MCF 10A (cell line): Measurements from ENCODE around the gene RHPN2. TPM values are rescaled to one million over a fixed set of nuclear protein-coding genes. Genes with fewer than 3 reads are reported as not detected.

Source experiments
- BruUV-seq: library from RNA; stranded (reverse); fragments of 400-500 nt; replicated peaks from 2 replicates; lab custom pipeline; 2021; lab: Mats Ljungman, UMichigan
- CTCF ChIA-PET: fragments of 300-600 bp; sonication (Branson Sonifier 250); formaldehyde crosslinking; extraction: SDS; loops from one replicate; lab custom pipeline; 2021; ENCODE audit warnings: antibody characterized with exemption, inconsistent platforms; lab: Yijun Ruan, JAX
- POLR2A ChIA-PET: fragments of 300-600, 350-650 bp; sonication (Branson Sonifier 250); formaldehyde crosslinking; extraction: SDS; loops from one replicate; lab custom pipeline; 2020; ENCODE audit warnings: antibody characterized with exemption, inconsistent platforms; lab: Yijun Ruan, JAX
- DNase-seq: peaks from one replicate; pipeline ENCODE4 v3.0.0-alpha.2; 2018; ENCODE audit not compliant: unreplicated experiment
- H3K27ac Mint-ChIP-seq: one replicate; pipeline ENCODE4 v1.8.0; 2022; ENCODE audit warnings: mild to moderate bottlenecking, low read depth, mixed read lengths; ENCODE audit not compliant: unreplicated experiment
- H3K27me3 Mint-ChIP-seq: one replicate; pipeline ENCODE4 v1.8.0; 2022; ENCODE audit warnings: mixed read lengths; ENCODE audit not compliant: insufficient read depth, unreplicated experiment
- H3K36me3 Mint-ChIP-seq: one replicate; pipeline ENCODE4 v1.8.0; 2022; ENCODE audit warnings: mild to moderate bottlenecking, moderate library complexity, mixed read lengths; ENCODE audit not compliant: insufficient read depth, unreplicated experiment
- H3K4me1 Mint-ChIP-seq: one replicate; pipeline ENCODE4 v1.8.0; 2022; ENCODE audit warnings: mixed read lengths; ENCODE audit not compliant: insufficient read depth, unreplicated experiment
- H3K4me3 Mint-ChIP-seq: one replicate; pipeline ENCODE4 v1.8.0; 2022; ENCODE audit warnings: mild to moderate bottlenecking, moderate library complexity, mixed read lengths; ENCODE audit not compliant: unreplicated experiment
- H3K9me3 Mint-ChIP-seq: one replicate; pipeline ENCODE4 v1.8.0; 2022; ENCODE audit warnings: mixed read lengths; ENCODE audit not compliant: unreplicated experiment
- intact Hi-C: fragments of 100-400 bp; cut with micrococcal nuclease; formaldehyde crosslinking; loops from 2 replicates; pipeline ENCODE4 v1.14.1; 2022
- total RNA-seq: library from RNA; stranded (reverse); gene quantifications from 2 replicates; pipeline ENCODE4 v1.2.3, GENCODE V29; 2022
- TF ChIP-seq, protein P1 (sequence below): fragments of 200-600 bp; IDR thresholded peaks from one replicate; pipeline ENCODE4 v1.8.0; 2022; ENCODE audit warnings: antibody characterized with exemption, mild to moderate bottlenecking; ENCODE audit not compliant: unreplicated experiment

Gene RHPN2
- total RNA-seq, 1 experiment from 2014 or later, result 5.5 TPM

DNA sequence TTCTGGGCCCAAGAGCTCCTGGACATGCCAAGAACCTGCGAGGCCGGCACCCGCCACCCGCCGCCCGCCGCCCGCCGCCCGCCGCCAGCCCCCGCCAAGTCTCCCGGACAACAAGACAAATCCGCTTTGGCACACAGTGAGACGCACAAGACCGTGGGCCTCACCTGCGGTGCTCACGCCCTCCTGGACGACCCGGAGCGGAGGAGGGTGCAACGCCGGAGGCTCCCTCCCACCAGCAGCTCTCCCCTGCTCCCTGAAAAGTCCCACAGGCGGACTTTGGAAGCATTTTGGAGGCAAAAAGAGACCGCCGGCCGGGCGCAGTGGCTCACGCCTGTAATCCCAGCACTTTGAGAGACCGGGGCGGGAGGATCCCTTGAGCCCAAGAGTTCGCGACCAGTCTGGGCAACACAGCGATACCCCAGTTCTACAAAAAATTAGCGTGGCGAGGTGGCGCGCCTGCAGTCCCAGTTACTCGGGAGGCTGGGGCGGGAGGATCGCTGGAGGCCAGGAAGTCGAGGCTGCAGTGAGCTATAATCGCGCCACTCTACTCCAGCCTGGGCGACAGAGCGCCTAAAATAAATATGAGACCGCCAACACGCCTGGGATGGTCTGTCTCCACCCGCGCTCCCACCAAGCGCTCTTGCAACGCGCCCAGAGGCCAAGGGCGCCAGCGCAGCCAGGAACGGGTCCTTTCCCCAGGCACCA lies 783 bp downstream of the RHPN2 start:
- TF ChIP-seq, protein P1, sequence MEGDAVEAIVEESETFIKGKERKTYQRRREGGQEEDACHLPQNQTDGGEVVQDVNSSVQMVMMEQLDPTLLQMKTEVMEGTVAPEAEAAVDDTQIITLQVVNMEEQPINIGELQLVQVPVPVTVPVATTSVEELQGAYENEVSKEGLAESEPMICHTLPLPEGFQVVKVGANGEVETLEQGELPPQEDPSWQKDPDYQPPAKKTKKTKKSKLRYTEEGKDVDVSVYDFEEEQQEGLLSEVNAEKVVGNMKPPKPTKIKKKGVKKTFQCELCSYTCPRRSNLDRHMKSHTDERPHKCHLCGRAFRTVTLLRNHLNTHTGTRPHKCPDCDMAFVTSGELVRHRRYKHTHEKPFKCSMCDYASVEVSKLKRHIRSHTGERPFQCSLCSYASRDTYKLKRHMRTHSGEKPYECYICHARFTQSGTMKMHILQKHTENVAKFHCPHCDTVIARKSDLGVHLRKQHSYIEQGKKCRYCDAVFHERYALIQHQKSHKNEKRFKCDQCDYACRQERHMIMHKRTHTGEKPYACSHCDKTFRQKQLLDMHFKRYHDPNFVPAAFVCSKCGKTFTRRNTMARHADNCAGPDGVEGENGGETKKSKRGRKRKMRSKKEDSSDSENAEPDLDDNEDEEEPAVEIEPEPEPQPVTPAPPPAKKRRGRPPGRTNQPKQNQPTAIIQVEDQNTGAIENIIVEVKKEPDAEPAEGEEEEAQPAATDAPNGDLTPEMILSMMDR, result no peak
- Mint-ChIP-seq H3K9me3 (no peaks in the 10 kb centered on the region), H3K4me3 (peak overlapping the region; percentile 70), H3K36me3 (no peaks in the 10 kb centered on the region), H3K27ac (no peak overlapping the region), H3K4me1 (no peaks in the 10 kb centered on the region), H3K27me3 (no peaks in the 10 kb centered on the region)
- peak; percentile 16 for DNase-seq
- no TSS peak for BruUV-seq
- ChIA-PET CTCF (interaction anchor here (0.6 to 1.2 kb wide), 3 partner anchors 17 to 91 kb away, joined by 3 to 5 read pairs (median 4); no protein-coding TSS in a partner anchor), POLR2A (interaction anchor here (0.7 to 3.0 kb wide), 5 partner anchors 10 to 17 kb away, joined by 3 to 10 read pairs (median 3); partner anchors contain the start of gene GPATCH1)
- intact Hi-C loops, result no loop called here

DNA sequence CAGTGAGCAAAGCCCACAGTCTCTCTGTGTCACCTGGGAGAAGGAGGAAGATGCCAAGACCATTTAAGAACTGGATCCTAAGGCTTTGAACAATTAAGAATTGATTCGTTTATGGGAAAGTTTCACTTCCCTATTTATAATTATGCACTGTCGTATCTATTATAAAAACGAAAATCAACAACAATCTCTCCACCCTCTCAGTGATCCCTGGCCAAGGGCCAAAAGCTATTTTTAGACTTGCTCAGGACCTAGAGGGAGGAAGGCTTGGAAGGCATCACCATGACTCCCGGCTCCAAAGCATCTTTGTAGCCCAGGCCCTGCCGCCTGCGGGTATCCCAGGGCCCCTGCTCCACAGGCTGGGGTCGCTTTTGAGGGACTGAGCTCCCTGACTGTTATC lies 1.3 kb downstream of the RHPN2 start:
- Mint-ChIP-seq H3K4me1 (no peaks in the 10 kb centered on the region), H3K36me3 (no peaks in the 10 kb centered on the region), H3K9me3 (no peaks in the 10 kb centered on the region), H3K4me3 (peak overlapping the region; percentile 70), H3K27ac (no peak overlapping the region), H3K27me3 (no peaks in the 10 kb centered on the region)
- ChIA-PET POLR2A (interaction anchor here (0.7 to 3.0 kb wide), 5 partner anchors 9 to 18 kb away, joined by 3 to 10 read pairs (median 3); partner anchors contain the start of gene GPATCH1), CTCF (interaction anchor here (0.6 to 1.2 kb wide), 3 partner anchors 16 to 90 kb away, joined by 3 to 5 read pairs (median 4); no protein-coding TSS in a partner anchor)
- intact Hi-C loops, result no loop called here
- TF ChIP-seq, protein P1, result no peak
- BruUV-seq, result no TSS peak
- peak; percentile 20 for DNase-seq

DNA sequence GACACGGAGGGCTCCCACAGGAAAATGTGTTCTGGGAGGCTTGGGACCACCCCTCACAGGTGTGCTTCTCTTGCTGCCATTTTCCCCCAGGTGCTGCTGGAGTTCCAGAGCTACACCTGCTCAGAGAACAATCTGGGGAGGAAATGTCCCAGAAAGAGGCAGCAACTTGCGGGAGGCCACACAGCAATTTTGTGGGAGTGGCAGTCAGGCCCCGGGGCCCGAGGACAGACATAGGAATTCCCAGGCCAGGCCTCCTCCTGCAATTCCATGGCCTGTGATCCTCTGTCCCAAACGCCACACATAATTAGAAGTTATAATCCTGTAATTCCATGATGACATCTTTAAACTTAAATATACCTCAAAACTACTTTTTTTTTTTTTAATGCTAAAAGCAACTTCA lies 1.8 kb downstream of the RHPN2 start:
- H3K36me3 Mint-ChIP-seq, result no peaks in the 10 kb centered on the region
- TF ChIP-seq, protein P1, result no peak
- CTCF ChIA-PET, result interaction anchor here (0.5 to 1.2 kb wide), 4 partner anchors 13 to 487 kb away, joined by 3 to 5 read pairs (median 4); no protein-coding TSS in a partner anchor
- POLR2A ChIA-PET, result interaction anchor here (1.7 kb wide), 1 partner anchor 11 kb away, joined by 8 read pairs; no protein-coding TSS in a partner anchor
- H3K27me3 Mint-ChIP-seq, result no peaks in the 10 kb centered on the region
- TSS peak; percentile 39 for BruUV-seq
- intact Hi-C loops, result no loop called here
- no peaks in the 10 kb centered on the region for H3K9me3 Mint-ChIP-seq
- H3K4me3 Mint-ChIP-seq, result no peak overlapping the region
- DNase-seq, result no peak
- no peak overlapping the region for H3K27ac Mint-ChIP-seq
- no peaks in the 10 kb centered on the region for H3K4me1 Mint-ChIP-seq

DNA sequence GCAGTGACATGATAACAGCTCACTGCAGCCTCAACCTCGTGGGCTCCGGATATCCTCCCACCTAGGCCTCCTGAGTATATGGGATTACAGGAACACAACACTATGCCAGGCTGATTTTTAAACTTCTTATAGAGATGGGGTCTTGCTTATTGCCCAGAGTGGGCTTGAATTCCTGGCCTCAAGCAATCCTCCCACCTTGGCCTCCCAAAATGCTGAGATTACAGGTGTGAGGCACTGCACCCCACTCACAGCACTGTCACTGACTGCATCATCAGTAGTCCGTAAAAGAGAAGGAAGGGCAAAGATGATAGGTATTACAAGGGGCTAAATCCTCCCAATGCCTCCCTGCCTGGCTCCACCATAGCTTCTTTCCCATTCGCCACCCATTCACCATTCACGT lies 4.1 kb downstream of the RHPN2 start:
- POLR2A ChIA-PET, result no interaction called here
- BruUV-seq, result no TSS peak
- no peaks in the 10 kb centered on the region for H3K9me3 Mint-ChIP-seq
- no peaks in the 10 kb centered on the region for H3K4me1 Mint-ChIP-seq
- H3K4me3 Mint-ChIP-seq, result no peak overlapping the region
- no peak for DNase-seq
- H3K27me3 Mint-ChIP-seq, result no peaks in the 10 kb centered on the region
- H3K27ac Mint-ChIP-seq, result no peak overlapping the region
- no peaks in the 10 kb centered on the region for H3K36me3 Mint-ChIP-seq
- TF ChIP-seq, protein P1, result no peak
- CTCF ChIA-PET, result interaction anchor here (0.6 to 1.6 kb wide), 2 partner anchors 20 to 88 kb away, joined by 3 to 6 read pairs; partner anchors contain the start of gene GPATCH1
- intact Hi-C loops, result no loop called here
